Measurements from ENCODE around the gene NEURL1B.

The NEURL1B gene

DNA sequence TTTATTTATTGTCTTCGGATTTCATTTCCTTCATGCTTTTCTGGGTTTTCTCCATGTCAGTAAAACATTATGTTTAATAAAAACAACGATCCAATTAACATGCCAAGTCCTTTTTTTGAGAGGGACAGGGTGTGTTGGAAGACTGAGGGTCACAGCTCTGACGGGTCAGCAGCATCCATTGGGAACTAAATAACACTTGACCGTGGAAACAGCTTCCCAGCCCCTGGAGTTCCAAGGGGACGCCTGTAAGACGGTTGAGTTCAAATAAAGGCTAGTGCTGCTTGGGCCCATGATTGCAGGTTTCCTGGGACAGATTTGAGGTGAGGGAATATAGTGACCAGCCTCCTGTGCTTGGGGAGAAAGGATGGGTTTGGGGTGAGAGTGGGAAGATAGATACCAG is 30.4 kb upstream of the NEURL1B start:
- DNase-seq = no peak

DNA sequence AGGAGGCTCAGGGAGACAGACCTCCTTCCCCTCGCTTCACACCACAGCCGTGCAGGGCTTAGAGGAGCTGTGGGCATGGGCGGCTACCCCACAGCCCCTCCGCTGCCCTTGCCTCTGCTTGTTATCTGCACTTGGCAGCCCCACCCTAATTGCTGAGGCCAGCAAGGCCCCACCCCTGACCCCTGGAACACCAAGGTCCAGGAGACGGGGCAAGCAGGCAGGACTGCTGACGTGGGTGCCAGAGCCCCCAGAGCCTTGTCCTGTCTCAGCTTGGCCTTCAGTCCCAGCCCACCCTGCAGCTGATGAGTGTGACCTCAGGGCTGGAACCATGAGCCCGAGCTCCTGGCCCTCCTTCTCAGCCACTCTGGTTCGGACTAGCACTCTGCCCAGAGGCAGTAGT is 29.1 kb upstream of the NEURL1B start:
- no peak for DNase-seq

DNA sequence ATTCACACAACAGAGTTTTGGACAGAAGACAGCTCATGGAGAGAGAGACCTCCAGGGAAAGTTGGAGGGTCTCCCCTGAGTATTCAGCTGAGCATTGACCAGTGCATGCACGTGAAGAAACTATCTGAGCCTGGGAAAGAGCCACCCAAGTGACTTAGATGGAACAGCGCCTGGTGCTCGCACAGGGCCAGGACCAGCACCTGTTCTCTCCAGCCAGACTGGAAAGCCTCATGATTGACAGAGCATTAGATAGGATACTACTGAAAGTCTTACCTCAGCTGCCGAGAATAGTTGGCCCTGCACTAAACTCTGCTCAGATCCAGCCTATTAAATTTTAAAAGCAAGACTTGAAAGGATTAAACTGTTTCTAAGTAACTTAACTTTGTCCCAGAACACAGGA is 28.3 kb upstream of the NEURL1B start:
- no peak for DNase-seq

DNA sequence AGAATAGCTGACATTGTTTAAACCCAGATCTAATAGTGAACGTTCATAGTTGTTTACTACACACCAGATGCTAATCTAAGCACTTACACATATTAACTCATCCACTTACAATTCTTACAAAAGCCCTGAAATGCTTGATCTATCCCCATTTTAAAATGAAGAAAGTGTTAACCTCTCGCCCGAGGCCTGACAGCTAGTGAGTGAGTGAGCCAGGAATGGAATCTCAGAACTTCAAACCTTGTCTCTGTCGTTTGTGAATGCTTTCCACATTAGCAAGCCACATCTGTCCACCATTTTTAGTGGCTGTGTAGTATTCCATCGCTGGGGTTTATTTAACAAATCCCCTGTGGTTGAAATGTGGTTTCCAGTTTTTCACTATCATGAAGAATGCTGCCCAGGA is 24.9 kb upstream of the NEURL1B start:
- no peak for DNase-seq

DNA sequence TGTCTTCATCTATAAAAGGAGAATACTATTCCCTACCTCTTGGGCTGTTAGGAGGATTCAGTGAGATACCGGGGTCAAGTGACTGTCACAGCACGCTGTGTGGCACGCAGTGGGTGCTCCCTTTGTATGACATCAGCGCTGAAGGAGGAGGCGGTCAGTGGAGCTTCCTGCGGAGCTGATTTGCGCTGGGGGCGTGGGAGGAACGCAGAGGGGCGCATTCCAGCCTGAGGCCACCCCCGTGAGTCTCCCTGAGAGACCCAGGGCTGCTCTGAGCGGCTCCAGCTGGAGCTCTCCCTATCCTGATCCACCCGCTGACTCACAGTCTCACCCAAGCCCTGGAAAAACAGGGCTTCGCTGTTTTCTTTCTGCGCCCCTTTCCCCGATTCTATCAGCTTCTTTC is 24.3 kb upstream of the NEURL1B start:
- DNase-seq = no peak

DNA sequence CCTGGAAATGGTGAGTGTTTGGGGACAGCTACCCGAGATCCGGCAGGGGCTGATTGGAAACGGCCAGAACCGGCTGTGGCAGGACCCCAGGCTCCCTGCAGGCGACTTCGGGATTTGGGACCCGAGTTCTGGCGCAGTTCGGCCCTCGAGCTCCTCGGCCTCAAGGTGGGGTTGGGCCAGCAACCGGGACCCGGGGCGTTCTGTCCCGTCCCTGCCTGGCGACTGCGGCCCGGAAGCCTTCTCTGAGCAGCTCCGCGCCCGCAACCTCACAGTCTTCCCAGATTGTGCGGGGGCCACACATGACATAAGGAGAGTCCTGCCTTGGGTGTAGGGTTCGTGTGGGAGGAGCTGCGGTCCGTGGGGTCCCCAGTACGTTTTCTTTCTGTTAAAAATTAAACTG is 23.2 kb upstream of the NEURL1B start:
- no peak for DNase-seq

DNA sequence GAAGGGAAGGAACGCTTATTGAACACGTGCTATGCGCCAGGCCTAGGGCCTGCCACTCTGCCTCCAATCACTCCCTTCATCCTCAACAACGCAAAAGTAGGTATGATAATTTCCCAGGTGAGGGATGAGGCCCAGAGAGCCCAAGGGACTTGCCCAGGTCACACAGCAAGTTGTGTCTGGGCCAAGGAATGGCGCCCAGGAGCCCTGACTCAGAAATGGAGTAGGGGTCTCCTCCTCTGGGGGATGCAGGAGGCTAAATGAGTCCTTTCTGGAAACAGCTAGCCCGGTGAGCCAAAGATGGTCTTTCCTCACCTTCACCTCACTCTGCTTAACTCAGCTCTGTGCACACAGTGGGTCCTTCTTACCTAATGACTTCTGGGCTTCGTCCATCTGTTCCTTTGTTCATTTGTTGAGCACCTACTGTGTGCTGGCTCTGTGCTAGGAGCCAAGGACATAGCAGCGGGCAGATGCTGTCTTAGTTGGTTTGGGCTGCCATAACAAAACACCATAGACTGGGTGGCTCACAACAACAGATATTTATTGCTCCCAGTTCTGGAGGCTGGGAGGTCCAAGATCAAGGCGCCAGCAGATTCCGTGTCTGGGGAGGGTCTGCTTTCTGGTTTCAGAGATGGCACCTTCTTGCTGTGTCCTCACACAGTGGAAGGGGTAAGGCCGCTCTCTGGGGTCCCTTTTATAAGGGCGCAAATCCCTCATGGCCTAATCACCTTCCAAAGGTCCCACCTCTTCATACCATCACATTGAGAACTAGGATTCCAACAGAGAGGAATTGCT is 22.3 kb upstream of the NEURL1B start:
- DNase-seq = no peak

DNA sequence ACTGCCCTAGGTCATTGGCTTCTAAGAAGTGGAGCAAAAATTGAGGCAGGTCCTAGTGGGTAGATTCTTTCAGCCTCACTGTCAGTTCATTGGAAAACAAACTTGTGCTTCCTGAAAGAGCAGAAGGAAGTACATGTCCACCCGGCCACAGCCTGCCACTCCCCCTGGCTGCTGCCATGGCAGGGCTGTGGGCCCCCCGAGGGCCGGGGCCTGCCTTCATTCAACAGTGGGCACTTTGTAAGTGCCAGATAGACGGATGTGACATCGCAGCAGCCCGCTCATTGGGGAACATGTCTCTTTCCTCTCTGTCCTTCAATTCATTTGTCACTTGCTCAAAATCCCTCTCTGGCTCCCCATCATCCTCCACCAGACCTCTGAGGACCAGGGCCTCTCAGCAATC is 20.6 kb upstream of the NEURL1B start:
- DNase-seq = no peak

DNA sequence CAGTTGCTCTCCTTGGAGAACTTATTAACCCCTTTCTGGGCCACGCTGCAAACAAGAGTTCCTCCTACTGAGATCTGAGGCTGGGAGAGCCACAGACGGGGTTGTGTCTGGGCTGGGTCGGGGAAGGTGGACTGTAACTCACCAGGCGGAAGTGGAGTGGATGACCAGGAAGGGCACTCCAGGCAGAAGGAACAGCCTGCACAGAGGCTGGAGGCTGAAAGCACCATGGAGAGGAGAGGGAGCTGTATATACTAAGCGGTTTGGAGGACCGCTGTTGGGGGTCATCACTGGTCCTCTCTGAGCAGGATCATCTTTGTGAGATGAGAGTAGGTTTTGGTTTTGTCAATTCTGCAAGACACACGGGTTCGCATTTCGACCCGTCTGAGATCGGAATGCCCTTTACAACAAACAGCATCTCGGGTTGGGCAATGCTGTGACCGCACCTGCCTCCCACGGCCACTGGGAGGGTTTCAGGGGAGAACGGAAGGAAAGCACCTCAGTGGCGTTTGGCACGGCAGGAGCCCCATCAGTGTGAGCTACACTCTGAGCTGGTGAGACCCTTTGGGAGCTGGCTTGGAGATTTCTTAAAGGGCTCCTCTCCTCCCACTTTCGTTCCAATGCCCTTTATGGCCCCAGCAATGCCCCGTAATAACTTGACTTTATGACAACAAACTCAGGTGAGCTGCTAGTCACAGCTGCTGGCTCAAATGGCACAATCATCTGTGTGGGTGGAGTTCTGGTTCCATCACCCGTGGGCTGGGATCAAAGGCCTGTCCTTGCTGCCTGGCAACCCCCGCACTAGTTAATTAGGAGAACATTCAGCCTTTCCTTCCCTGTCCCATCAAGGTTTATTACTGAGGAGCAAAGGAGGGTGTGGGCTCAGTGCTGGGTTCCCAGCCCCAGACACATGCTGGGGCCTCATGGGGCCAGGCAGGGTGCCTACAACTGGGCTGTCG is 18.7 kb upstream of the NEURL1B start:
- no peak for DNase-seq

DNA sequence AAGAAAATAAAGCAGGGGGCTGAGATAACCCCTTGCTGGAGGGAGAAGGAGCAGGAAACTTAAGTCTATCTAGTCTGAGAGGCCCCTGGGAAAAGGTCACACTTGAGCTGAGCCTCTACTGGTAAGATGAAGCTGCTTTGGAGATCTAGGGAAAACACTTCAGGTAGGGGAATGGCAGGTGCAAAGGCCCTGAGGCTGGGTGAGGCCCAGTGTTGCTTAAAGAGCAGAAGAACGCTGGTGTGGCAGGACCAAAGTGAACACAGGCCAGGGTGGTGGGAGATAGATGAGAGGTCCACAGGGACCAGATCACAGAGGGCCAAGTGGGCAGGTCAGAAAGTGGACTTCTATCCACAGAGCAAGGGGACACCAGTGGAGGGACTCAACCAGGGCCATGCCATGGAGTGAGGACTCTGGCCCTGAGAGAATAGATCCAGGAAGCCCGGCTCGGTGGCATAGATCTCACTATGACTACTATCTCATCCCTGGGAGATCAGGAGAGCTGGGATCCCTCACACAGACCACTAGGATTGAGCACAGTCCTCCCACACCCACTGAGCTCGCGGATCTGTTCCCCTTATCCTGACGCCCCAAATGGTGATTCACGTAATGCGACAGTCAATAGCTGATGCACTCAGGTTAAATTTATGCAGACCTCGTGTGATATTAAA is 17.6 kb upstream of the NEURL1B start:
- DNase-seq = no peak

DNA sequence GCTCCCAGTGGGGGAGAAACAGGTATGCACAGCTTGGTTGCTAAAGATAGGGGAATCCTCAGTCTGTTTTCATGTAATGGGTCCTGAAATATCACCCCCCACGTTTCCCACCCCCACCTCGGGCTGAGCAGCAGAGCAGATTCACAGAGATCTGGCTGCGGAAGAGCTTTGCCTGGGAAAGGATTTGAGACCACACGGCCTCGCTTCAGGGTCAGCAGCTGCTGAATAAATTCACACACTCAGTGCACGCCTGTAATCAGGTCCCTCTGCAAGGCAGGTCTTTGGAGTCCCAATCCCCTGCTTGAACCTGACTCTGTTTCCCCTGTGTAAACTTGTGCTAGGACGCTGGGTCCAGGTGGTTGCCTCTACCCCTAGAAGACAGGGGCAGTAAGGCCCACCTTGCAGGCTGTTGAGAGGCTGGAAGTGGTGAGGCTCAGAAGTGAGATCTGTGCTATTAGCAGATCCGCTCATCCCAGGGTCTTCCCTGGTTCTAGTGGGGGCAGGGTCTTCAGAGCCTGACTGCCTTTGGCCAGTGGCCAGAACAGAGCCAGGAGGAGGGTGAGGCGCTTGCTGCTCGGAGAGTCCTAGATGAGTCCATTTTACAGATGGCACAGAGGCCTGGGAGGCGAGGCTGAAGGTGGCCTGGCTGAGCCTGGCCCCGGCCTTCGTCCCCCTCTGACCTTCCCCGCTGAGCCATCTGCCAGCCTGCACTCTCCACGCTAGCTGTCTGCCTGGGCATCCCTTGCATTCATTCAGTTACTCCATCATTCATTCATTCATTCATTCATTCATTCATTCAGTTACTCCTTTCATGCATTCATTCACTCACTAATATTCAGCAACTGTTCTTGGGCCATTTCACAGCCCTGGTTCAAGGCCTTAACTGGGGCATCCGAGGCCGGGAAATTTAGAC is 16.7 kb upstream of the NEURL1B start:
- peak in 1 of 2 experiments; percentile 34 for DNase-seq

DNA sequence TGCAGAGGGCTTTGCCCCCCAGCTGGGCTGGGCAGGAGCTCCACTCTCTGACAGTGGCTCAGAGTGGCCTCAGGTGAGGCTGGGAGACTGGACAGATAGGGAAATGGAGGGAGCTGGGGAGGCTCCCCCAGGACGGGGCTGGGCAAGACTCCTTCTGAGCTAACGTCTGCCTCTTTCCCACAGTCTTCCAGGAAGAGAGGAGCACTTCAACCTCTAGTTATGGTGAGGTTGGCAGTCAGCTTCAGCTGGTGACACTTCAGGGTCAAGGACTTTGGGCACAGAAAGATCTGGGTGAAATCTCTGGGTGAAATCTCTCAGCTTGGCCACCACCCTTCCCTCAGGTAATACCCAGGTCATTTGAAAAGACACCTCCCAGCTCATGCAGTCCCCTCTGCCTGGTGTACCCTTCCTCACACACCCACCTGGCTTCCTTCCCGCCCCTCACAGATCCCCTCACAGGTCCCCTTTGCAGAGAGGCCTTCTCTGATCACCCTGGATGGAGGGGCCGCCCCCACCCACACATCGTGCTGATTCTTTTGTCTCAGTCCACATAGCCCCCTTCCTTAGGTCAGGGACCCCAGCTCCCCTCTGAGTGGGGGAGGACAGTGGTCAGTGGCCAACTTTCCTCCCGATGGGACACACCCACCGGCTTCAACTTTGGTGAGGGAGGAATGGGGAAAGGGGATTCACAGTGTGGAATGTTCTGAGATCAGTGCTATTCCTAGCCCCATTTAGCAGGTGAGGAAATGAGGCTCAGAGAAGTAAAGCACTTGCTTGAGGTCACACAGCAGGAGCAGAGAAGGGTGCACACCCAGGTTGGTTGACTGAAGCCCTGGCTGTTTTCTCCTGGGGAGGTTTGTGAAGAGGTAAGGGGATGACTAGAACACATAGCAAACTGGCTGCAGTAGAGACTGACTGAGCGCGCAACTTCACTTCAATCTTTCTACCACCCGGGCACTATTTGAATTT is 15.8 kb upstream of the NEURL1B start:
- no peak for DNase-seq

DNA sequence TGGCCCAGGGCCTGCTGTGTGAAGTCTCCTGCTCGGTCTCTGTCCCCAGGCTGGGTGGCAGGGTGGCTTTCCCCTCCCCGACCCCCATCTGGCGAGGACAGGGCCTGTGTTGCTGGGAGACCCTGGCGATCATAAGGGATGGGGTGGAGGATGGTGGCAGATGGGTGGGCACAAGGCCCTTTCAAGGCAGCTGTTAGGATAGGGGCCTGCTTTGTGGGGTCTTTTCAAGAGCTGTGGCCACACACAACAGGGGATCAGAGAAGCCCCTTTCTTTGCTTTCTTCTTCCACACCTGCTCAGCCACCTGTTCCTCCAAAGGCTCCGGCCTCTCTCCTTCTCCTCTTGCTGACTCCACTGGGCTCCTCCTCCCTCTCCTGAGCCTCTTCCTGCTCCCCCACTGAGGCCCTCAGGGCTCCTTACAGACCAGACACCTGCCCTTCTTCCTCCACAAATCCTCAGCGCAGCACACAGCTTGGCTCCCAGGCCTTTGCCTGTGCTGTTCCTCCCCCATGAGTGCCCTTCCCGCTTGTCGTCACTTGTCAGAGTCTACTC is 15.0 kb upstream of the NEURL1B start:
- peak; percentile 87 to 96 for DNase-seq

DNA sequence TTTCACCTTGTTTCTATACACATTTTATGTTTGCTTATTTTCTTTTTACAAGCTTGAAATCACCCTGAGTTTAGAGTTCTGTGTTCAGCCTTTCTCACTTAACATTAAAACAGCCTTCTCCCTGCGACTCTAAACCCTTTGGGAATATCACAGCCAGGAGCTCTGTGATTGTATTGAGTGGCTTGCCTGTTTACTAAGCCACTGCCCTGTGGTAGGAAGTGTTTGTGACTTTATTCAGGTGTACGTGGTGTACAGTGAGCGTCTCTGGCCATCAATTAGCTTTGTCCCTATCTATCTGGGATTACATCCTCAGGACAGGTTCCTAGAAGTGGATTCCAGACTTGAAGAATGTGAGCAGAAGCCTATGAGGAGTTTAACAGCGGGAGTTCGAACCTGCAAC is 11.0 kb upstream of the NEURL1B start:
- DNase-seq = peak in 1 of 2 experiments; percentile 15

DNA sequence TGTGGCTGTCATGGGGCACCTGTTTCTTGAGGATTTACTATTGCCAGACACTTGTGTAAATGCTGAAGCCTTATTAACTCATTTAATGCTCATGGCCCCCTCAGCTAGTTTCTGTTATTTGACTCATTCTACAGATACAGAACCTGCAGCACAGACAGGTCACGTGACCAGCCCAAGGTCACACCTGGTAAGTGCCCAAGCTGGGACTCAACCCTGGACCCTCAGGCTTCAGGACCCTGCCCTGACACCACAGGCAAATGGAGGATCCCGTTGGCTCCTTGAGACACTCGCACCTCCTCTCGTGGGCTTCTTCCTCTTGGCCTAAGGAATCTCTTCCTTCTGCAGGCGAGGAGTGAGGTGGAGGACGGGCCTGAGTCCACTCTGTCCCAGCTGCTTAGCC is 10.6 kb upstream of the NEURL1B start:
- DNase-seq = no peak

DNA sequence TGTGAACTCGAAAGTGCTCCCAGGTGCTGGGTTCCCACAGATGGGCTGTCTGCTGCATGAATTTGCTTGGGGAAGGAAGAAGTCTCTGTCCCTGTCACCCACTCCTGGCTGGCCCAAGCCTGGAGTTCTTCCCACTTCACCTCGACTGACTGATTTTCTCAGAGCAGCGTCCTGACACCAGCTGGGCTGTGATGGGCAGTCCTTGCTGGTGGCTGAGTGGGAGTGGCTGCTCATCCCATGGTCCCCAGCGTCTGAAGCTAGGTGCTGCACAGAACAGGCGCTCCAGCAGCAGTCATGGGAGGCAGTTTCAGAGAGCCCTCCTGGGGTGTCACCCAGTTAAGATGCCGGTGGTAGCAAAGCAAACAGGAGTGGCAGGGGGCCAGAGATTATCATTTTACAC is 10.1 kb upstream of the NEURL1B start:
- DNase-seq = peak; percentile 38 to 74

DNA sequence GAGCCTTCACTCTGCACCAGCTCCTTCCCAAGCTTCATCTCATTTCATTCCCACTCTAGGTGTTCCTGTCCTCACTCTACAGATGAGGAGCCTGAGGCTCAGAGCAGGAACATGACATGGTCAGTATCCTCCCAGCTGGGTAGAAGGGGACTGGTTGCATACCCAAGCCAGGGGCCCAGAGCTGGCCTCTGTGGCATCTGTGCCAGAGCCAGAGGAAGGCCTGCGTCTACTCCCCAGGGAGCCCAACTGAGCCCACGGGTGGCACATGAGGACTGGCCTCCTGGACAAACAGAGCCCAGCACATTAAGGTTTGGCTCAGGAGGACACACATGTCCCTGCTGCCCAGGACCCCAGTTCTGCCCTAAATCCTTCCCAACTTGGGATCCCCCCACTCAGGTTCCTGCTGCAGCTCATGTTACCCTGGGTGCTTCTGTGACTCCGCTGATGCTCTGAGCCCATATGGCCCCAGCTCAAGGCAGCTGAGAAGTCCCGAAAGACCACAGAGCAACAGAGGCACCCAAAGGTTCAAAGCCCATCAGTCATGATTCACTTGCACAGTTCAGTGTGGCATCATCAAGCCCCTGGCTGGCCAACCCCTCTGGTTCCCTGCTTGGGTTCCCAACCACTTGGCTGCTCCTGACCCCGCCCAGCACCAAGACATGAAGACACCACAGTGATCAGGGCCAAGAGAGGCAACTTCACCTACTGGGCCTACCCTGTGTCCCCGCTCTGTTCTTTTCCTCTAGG is 8.5 kb upstream of the NEURL1B start:
- peak in 1 of 2 experiments; percentile 24 for DNase-seq

DNA sequence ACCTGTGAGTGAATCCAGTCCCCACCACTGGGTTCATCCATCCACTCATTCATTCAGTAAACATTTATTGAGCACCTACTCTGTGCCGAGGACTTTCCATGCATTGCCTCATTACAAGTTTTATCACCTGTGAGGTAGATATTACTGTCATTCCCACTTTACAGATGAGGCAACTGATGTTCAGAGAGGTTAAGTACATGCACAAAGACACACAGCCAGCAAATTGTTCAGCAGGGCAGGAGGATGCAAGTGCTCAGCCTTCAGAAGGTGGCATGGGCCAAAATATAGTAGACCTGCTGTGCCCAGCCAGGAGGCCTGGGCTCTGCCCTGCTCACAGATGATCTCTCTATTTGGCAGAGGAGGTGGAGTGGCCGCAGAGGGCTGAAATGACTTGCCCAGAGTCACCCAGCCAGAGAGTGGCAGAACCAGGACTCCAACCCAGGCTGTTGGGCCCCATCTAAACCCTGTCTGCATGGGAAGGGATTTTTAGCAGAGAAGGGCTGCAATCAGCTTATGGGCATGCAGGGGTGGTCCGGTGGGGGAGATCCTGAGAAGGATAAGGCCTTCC is 7.6 kb upstream of the NEURL1B start:
- DNase-seq = no peak

DNA sequence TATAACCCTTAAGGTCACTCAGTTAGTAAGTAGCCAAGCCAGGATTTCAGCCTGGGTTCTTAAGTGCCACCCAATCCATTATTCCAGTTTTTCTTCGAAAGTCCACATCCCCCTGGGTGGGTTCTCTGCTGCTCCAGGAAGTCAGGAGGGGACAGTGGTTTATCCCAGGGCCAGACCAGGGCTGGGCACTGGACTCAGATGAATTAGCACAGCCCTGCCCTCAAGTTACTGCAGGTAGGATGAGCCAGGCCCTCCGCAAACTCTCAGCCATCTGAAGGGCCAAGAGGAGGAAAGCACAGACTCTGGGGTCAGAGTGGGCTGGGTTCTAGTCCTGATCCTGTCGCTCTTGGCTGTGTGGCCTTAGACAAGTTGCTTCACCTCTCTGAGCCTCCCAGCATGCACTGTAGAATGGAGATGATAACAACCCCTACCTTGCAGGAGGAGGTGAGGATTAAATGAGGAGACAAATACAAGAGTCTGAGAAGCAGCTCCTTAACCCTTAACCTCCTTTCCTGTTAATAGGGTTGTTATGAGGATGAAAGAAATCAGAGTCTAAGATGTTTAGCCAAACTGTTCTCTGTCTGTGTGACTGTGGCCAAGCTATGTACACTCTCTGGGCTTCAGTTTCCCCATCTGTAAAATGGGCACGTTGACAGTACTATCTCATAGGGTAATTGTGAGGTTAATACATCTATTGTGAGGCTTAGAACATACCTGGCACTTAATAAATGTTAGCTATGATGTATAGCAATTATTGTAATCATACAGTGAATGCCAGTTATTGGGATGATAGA is 6.8 kb upstream of the NEURL1B start:
- DNase-seq = no peak
